Mesodermal cell (in vitro differentiated cells): ENCODE data around the gene G6PC3.

Source experiments
- H3K27ac ChIP-seq: 2 replicates; pipeline ENCODE4 v1.7.0; 2013; ENCODE audit warnings: mild to moderate bottlenecking, low read depth, low read length, moderate library complexity; ENCODE audit not compliant: severe bottlenecking
- H3K36me3 ChIP-seq: 2 replicates; pipeline ENCODE4 v1.7.1; 2013; ENCODE audit warnings: mild to moderate bottlenecking, low read length, moderate library complexity; ENCODE audit not compliant: control insufficient read depth, insufficient read depth
- H3K4me1 ChIP-seq: one replicate; pipeline ENCODE4 v1.7.1; 2013; ENCODE audit warnings: mild to moderate bottlenecking, low read length; ENCODE audit not compliant: insufficient read depth, control insufficient read depth, poor library complexity, severe bottlenecking
- H3K4me3 ChIP-seq: 2 replicates; pipeline ENCODE4 v1.7.0; 2013; ENCODE audit warnings: low read length, control low read depth, mild to moderate bottlenecking; ENCODE audit not compliant: insufficient read depth, poor library complexity, severe bottlenecking; ENCODE audit errors: extremely low read depth
- H3K9me3 ChIP-seq: 2 replicates; pipeline ENCODE4 v1.7.1; 2013; ENCODE audit warnings: mild to moderate bottlenecking, low read length, moderate library complexity; ENCODE audit not compliant: control insufficient read depth
- WGBS, 2 experiments: methylation state at CpG; one replicate each; pipeline ENCODE4 v1.1.5; 2013; ENCODE audit warnings: missing lambda C conversion rate in 2 of 2; ENCODE audit not compliant: insufficient coverage in 2 of 2; 5-methylcytosine and 5-hydroxymethylcytosine counted together

G6PC3 gene

GRCh38 chr17:44061446-44061845 is 9.1 kb upstream of the G6PC3 start:
- H3K4me3 ChIP-seq = no peak overlapping the region
- no peak overlapping the region for H3K27ac ChIP-seq
- H3K36me3 ChIP-seq = peaks cover 76% of the 10 kb centered on the region
- no peaks in the 10 kb centered on the region for H3K9me3 ChIP-seq
- H3K4me1 ChIP-seq = peaks cover 15% of the 10 kb centered on the region
- WGBS, 2 experiments = no CpG with 5 or more reads among the region's 1 CpG

GRCh38 chr17:44062871-44063270 is 7.7 kb upstream of the G6PC3 start:
- Histone ChIP-seq H3K9me3 (no peaks in the 10 kb centered on the region), H3K27ac (no peak overlapping the region), H3K36me3 (peaks cover 62% of the 10 kb centered on the region), H3K4me3 (no peak overlapping the region), H3K4me1 (peaks cover 15% of the 10 kb centered on the region)
- WGBS, 2 experiments = 94 to 97% methylated on average over 13 to 14 of the region's 15 CpGs

GRCh38 chr17:44063704-44064639 is 6.6 kb upstream of the G6PC3 start:
- Histone ChIP-seq H3K9me3 (no peaks in the 10 kb centered on the region), H3K27ac (no peak overlapping the region), H3K4me3 (no peak overlapping the region), H3K36me3 (peaks cover 53% of the 10 kb centered on the region), H3K4me1 (peaks cover 15% of the 10 kb centered on the region)
- WGBS, 2 experiments = 89 to 100% methylated on average over 6 to 9 of the region's 10 CpGs

- Histone ChIP-seq H3K9me3 (no peaks in the 10 kb centered on the region), H3K27ac (peak overlapping the region; percentile 99), H3K4me3 (peak overlapping the region; percentile 93), H3K4me1 (peaks cover 19% of the 10 kb centered on the region), H3K36me3 (peaks cover 36% of the 10 kb centered on the region)
- WGBS, 2 experiments = 0 to 2% methylated on average over 6 to 8 of the region's 9 CpGs
Observed at GRCh38 chr17:44065668-44066203, 4.8 kb upstream of the G6PC3 start.

- H3K4me1 ChIP-seq = peaks cover 18% of the 10 kb centered on the region
- no peaks in the 10 kb centered on the region for H3K9me3 ChIP-seq
- 0 to 1% methylated on average over 20 to 30 of the region's 65 CpGs for WGBS, 2 experiments
- peak within 1 kb of the TSS; percentile 99 for H3K27ac ChIP-seq
- peak within 1 kb of the TSS; percentile 93 for H3K4me3 ChIP-seq
- peaks cover 30% of the 10 kb centered on the region for H3K36me3 ChIP-seq
Observed at GRCh38 chr17:44066204-44066930, 4.2 kb upstream of the G6PC3 start, which contains the start of gene LSM12. LSM12 (minus strand) TSS chr17:44066671; CDS start chr17:44066587, 84 bp downstream.

- 96 to 100% methylated on average over 5 to 6 of the region's 9 CpGs for WGBS, 2 experiments
- no peak overlapping the region for H3K4me3 ChIP-seq
- peaks cover 18% of the 10 kb centered on the region for H3K36me3 ChIP-seq
- no peaks in the 10 kb centered on the region for H3K9me3 ChIP-seq
- no peak overlapping the region for H3K27ac ChIP-seq
- H3K4me1 ChIP-seq = peaks cover 13% of the 10 kb centered on the region
Observed at GRCh38 chr17:44067545-44067940, 3.0 kb upstream of the G6PC3 start.

GRCh38 chr17:44069974-44070454 is 521 bp upstream of the G6PC3 start:
- Histone ChIP-seq H3K4me1 (peaks cover 4% of the 10 kb centered on the region), H3K27ac (peak overlapping the region; percentile 97), H3K4me3 (peak overlapping the region; percentile 64), H3K36me3 (peaks cover 21% of the 10 kb centered on the region), H3K9me3 (no peaks in the 10 kb centered on the region)
- WGBS, 2 experiments = 0 to 28% methylated on average over 3 to 4 of the region's 7 CpGs

GRCh38 chr17:44071198-44071520 is 624 bp downstream of the G6PC3 start:
- H3K36me3 ChIP-seq = peaks cover 32% of the 10 kb centered on the region
- peak overlapping the region; percentile 97 for H3K27ac ChIP-seq
- H3K4me3 ChIP-seq = peak overlapping the region; percentile 64
- WGBS, 2 experiments = 0% methylated on average over 2 of the region's 3 CpGs
- H3K4me1 ChIP-seq = peaks cover 4% of the 10 kb centered on the region
- no peaks in the 10 kb centered on the region for H3K9me3 ChIP-seq

- 57 to 71% methylated on average over 2 of the region's 2 CpGs for WGBS, 2 experiments
- peaks cover 4% of the 10 kb centered on the region for H3K4me1 ChIP-seq
- peak overlapping the region; percentile 97 for H3K27ac ChIP-seq
Observed at GRCh38 chr17:44071772-44072171, 1.2 kb downstream of the G6PC3 start.

GRCh38 chr17:44074231-44074910 is 3.8 kb downstream of the G6PC3 start:
- Histone ChIP-seq H3K4me3 (no peak overlapping the region), H3K27ac (no peak overlapping the region), H3K36me3 (peaks cover 63% of the 10 kb centered on the region), H3K9me3 (no peaks in the 10 kb centered on the region), H3K4me1 (peaks cover 4% of the 10 kb centered on the region)
- 92 to 96% methylated on average over 8 of the region's 9 CpGs for WGBS, 2 experiments

More at GRCh38 chr17:44071772-44072171, 1.2 kb downstream of the G6PC3 start:
- peak overlapping the region; percentile 64 for H3K4me3 ChIP-seq
- H3K9me3 ChIP-seq = no peaks in the 10 kb centered on the region
- H3K36me3 ChIP-seq = peaks cover 38% of the 10 kb centered on the region
